HG02943 (cell line): ENCODE measurements around the gene RPA4.
"Not testable (repeated sequence)": the region's sequence is repeated elsewhere in the genome, so short reads cannot be mapped to it uniquely, and the experiment has no call there.

Source experiments
- ATAC-seq: cut with Tn5 transposase; IDR thresholded peaks from one replicate; pipeline ENCODE4 v1.9.1; 2021; ENCODE audit warnings: mild to moderate bottlenecking, low read depth, moderate library complexity; ENCODE audit not compliant: unreplicated experiment

RPA4 gene, protein sequence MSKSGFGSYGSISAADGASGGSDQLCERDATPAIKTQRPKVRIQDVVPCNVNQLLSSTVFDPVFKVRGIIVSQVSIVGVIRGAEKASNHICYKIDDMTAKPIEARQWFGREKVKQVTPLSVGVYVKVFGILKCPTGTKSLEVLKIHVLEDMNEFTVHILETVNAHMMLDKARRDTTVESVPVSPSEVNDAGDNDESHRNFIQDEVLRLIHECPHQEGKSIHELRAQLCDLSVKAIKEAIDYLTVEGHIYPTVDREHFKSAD

GRCh38 chrX:96883608-96884007, at the start of gene RPA4:
RPA4 (plus strand) TSS chrX:96883908; CDS start chrX:96884311, 403 bp downstream.
- ATAC-seq = no peak

DNA sequence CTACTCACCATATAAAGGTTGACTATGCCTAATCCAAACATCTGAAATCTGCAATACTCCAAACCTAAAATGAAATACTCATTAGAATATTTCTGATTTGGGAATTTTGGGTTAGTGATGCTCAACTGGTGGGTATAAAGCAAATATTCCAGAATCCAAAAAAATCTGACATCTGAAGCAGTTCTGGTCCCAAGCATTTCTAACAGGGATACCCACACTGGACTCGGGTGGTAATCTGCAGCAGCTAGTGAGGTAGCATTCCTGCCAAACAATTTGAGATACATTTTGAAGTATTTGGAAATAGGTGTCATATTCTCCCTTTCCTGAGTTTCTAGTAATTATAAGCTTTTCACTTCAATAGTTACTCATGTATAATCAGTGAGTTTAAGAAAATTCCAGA, 49.6 kb upstream of the RPA4 start:
- ATAC-seq = no peak

GRCh38 chrX:96835660-96836289, 47.9 kb upstream of the RPA4 start:
- ATAC-seq = peak; percentile 85

GRCh38 chrX:96837808-96838207, 45.9 kb upstream of the RPA4 start:
- ATAC-seq = no peak

GRCh38 chrX:96838537-96838936, 45.2 kb upstream of the RPA4 start:
- no peak for ATAC-seq

GRCh38 chrX:96841325-96841724, 42.4 kb upstream of the RPA4 start:
- ATAC-seq = no peak

DNA sequence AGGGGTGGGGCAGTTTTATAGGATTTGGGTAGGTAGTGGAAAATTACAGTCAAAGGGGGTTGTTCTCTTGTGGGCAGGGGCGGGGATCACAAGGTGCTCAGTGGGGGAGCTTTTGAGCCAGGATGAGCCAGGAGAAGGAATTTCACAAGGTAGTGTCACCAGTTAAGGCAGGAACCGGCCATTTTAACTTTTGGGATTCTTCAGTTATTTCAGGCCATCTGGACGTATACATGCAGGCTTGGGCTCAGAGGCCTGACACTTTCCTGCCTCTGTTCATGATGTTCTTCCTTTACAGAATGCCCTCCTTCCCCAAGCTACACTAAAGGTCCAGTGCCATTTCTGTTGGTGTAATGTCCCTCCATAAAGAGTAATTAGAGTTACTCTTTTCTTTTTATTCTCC, 41.8 kb upstream of the RPA4 start:
- ATAC-seq = not testable (repeated sequence)

- no peak for ATAC-seq
Observed at GRCh38 chrX:96843566-96843965, 40.1 kb upstream of the RPA4 start.

- ATAC-seq = no peak
Observed at GRCh38 chrX:96846841-96847240, 36.9 kb upstream of the RPA4 start.

DNA sequence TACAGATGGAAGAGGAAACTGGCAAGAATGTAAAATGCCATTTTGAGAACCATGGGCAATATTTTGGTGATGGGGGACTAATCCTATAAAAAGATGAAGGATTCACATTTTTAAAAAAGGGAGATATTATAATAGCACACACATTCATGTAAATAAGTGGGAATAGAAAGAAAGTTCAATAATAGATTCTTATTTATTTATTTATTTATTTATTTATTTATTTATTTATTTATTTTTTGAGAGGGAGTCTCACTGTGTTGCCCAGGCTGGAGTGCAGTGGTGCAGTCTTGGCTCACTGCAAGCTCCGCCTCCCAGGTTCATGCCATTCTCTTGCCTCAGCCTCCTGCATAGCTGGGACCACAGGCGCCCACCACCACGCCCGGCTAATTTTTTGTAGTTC, 24.3 kb upstream of the RPA4 start:
- ATAC-seq = not testable (repeated sequence)

DNA sequence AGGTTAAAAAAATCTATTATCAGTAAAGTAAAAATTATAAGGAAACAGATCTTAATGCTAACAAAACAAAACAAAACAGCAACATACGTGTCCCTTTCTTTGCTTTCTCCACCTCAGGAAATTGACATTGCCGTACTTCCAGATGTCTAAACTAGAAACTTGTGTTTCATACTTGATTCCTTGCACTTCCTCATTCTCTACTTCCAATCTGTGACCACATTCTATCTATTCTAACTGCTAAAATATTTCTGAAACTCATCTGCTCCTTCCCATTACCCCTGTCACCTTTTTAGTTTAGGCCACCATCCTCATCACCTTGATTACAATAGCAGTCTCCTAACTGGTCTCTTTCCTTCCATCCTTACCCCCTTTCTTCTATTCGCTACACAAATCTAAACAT, 22.5 kb upstream of the RPA4 start:
- no peak for ATAC-seq

DNA sequence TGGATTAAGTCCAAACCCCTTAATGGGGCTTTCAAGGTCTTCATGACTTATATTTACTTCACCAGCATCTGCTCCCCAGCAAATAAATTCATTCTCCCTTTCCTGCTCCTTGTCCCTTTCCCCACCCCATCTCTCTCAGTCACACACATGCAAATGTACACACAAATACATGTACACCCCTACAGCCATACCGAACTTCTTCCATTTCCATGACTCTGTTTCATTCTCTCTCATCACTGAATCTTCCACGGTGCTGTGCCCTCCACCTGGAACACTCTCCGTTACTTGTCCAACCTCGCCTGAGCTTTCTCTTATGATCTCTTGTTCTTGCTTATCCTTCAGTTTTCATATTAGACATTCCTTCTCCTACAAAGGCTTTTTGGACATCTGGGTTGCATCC, 22.0 kb upstream of the RPA4 start:
- no peak for ATAC-seq

- ATAC-seq = no peak
Observed at GRCh38 chrX:96884027-96884426, 319 bp downstream of the RPA4 start.

- no peak for ATAC-seq
Observed at GRCh38 chrX:96889726-96890125, 6.0 kb downstream of the RPA4 start.

- ATAC-seq = no peak
Observed at GRCh38 chrX:96906741-96907140, 23.0 kb downstream of the RPA4 start.

- ATAC-seq = no peak
Observed at GRCh38 chrX:96907516-96908272, 24.0 kb downstream of the RPA4 start.

GRCh38 chrX:96909291-96909690, 25.6 kb downstream of the RPA4 start:
- no peak for ATAC-seq

GRCh38 chrX:96918864-96919263, 35.2 kb downstream of the RPA4 start:
- ATAC-seq = no peak

DNA sequence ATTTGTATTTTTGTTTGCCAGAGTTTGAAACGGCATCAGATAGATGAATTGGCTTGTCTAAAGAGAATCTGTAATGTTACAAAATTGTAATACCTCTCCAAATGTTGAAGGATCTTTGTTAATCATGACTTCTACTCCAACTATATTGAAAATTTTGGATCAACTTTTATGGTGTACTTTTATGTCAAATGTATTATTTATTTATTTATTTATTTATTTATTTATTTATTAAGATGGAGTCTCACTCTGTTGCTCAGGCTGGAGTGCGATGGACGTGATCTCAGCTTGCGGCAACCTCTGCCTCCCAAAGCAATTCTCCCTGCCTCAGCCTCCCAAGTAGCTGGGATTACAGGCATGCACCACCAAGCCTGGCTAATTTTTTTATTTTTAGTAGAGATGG, 36.0 kb downstream of the RPA4 start:
- no peak for ATAC-seq

GRCh38 chrX:96924581-96924980, 40.9 kb downstream of the RPA4 start:
- ATAC-seq = no peak

DNA sequence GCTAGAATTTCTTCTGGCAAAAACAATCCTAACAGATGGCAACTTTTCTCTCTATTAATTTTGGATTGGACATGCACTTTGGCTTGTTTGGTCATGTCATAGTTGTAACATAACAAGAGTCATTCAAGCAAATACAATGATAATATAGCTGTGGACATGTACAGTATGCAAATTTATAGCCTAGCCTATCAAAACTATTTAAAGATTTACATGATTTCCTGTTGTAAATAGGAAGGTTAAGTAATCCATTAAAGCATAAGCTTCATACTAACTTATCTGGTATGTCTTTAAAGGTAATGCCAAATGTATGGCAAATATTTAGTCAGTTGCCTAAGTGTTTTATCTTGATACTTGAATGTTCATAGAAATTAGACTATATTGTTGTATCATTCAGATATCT, 45.3 kb downstream of the RPA4 start:
- no peak for ATAC-seq
